ENCODE data around the gene ELSPBP1.
A peak's percentile ranks its signal among the peaks of the same experiment; 100 is the strongest.
"Not testable (repeated sequence)": the region's sequence is repeated elsewhere in the genome, so short reads cannot be mapped to it uniquely, and the experiment has no call there.

Gene ELSPBP1

DNA sequence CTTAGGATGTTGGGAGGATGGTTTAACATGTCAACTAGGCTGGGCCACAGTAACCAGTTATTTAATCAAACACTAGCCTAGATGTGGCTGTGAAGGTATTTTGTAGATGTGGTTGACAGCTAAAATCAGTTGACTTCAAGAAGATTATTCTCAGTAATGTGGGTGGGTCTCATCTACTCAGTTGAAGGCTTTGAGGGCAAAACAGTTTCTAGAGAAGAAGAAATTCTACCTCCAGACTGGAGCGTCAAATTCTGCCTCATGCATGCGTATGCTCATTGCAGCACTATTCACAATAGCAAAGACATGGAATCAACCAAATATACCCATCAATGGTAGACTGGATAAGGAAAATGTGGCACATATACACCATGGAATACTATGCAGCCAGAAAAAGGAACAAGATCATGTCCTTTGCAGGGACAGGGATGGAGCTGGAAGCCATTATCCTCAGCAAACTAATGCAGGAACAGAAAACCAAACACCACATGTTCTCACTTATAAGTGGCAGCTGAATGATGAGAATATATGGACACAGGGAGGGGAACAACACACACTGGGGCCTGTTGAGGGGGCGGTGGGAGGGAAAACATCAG, 75.8 kb downstream of the ELSPBP1 start:
- H3K9me3 ChIP-seq (ENCODE audit: control insufficient read depth, insufficient read depth, low read depth, low read length); H3K36me3 ChIP-seq (ENCODE audit: control insufficient read depth in 2 of 2, insufficient read depth in 1 of 2, low read length in 2 of 2); H3K4me3 ChIP-seq (ENCODE audit: low read depth, low read length); POLR2A ChIA-PET; H3K27ac ChIP-seq (ENCODE audit: extremely low read depth, low read depth, low read length); H3K4me1 ChIP-seq (ENCODE audit: control insufficient read depth, insufficient read depth, low read length): not testable (repeated sequence)
- 0 out of 2 replicates have a peak, but pooled peaks have one; percentile 67 for TF ChIP-seq ZNF280D (tag by site-specific recombination; IDR thresholded peaks at IDR 0.05)
- peak; percentile 86 for TF ChIP-seq ZNF10 (tag by site-specific recombination; IDR thresholded peaks at IDR 0.05)
- TF ChIP-seq ZNF146 (tag by site-specific recombination; IDR thresholded peaks at IDR 0.05) = peak; percentile 87
- CTCF ChIA-PET = interaction anchor here (0.6 to 2.0 kb wide), 4 partner anchors 10 to 106 kb away, joined by 3 to 5 read pairs (median 4); no protein-coding TSS in a partner anchor
